Spleen (tissue), 11 donors: ENCODE measurements around the gene MIPEP. TPM values are rescaled to one million over a fixed set of nuclear protein-coding genes. Genes with fewer than 3 reads are reported as not detected.
A peak's percentile ranks its signal among the peaks of the same experiment; 100 is the strongest.

ENCODE experiments used
- DNase-seq: peaks from one replicate; pipeline ENCODE4 v3.0.0-alpha.2; 2020
- H3K27ac ChIP-seq, 8 donors: fragments of 200-600 bp; sonication (generic) in 7 of 8; 1 replicate in 4 of 8; 2 replicates in 4 of 8; pipeline versions ENCODE4 v1.5.0 to v1.8.0; 2016 to 2021; ENCODE audit warnings: inconsistent platforms in 4 of 8, mild to moderate bottlenecking in 4 of 8, moderate library complexity in 1 of 8
- H3K27me3 ChIP-seq, 7 donors: fragments of 200-600 bp; sonication (generic) in 6 of 7; replicated peaks in 1 of 7; 1 replicate in 4 of 7; 2 replicates in 3 of 7; pipeline versions ENCODE4 v1.5.0 to v1.8.0; 2016 to 2021; ENCODE audit warnings: inconsistent platforms in 3 of 7, mild to moderate bottlenecking in 1 of 7
- H3K36me3 ChIP-seq, 6 donors: fragments of 200-600 bp; sonication (generic) in 5 of 6; 1 replicate in 4 of 6; 2 replicates in 2 of 6; pipeline versions ENCODE4 v1.5.0 to v1.8.0; 2016 to 2021; ENCODE audit warnings: inconsistent platforms in 2 of 6
- H3K4me1 ChIP-seq, 6 donors: fragments of 200-600 bp; sonication (generic) in 5 of 6; 1 replicate in 3 of 6; 2 replicates in 3 of 6; pipeline versions ENCODE4 v1.5.0 to v1.8.0; 2016 to 2021; ENCODE audit warnings: inconsistent platforms in 3 of 6
- H3K4me3 ChIP-seq, 8 donors: fragments of 200-600 bp; sonication (generic) in 7 of 8; 1 replicate in 4 of 8; 2 replicates in 4 of 8; pipeline versions ENCODE4 v1.5.0 to v1.8.0; 2016 to 2021; ENCODE audit warnings: inconsistent platforms in 4 of 8, mild to moderate bottlenecking in 4 of 8, moderate library complexity in 2 of 8
- H3K9me3 ChIP-seq, 8 donors: fragments of 200-600 bp; sonication (generic) in 7 of 8; 1 replicate in 4 of 8; 2 replicates in 4 of 8; pipeline versions ENCODE4 v1.5.0 to v1.8.0; 2016 to 2021; ENCODE audit warnings: inconsistent platforms in 4 of 8
- POLR2A ChIP-seq, 3 donors: fragments of 450-650 bp; IDR thresholded peaks; one replicate each; pipeline ENCODE4 v1.5.1; 2017; ENCODE audit warnings: antibody characterized with exemption in 3 of 3, mild to moderate bottlenecking in 1 of 3
- POLR2AphosphoS5 ChIP-seq, 3 donors: sonication (generic); formaldehyde crosslinking; IDR thresholded peaks; one replicate each; pipeline ENCODE4 v1.5.1; 2017; ENCODE audit warnings: antibody characterized with exemption in 3 of 3
- WGBS, 5 donors: extraction: QIAGEN DNeasy Blood & Tissue Kit in 3 of 5; methylation state at CpG; one replicate each; pipeline versions ENCODE4 v1.1.5 to v1.1.7; 2013 to 2018; 5-methylcytosine and 5-hydroxymethylcytosine counted together
- intact Hi-C: fragments of 100-400 bp; cut with DNase I; formaldehyde crosslinking; loops from one replicate; pipeline ENCODE4 v1.15.0; 2023; ENCODE audit warnings: low total_unique reads
- polyA plus RNA-seq, 3 donors: library from polyadenylated mRNA; stranded (reverse); fragments of 200-250 nt; gene quantifications; one replicate each; pipeline ENCODE4 v1.2.1, GENCODE V29; 2013
- total RNA-seq, 7 donors: library from RNA; depleted of rRNA in 3 of 7; stranded (reverse); fragments of >200 nt in 3 of 7; fragmentation: NEBNext Ultra II Directional in 4 of 7; extraction: Animal tissue kit (Norgen Biotek cat#: 25700) in 4 of 7; gene quantifications; one replicate each; pipeline versions ENCODE4 v1.1.0 to v1.2.1, GENCODE V29; 2016 to 2021
- TF ChIP-seq, protein P1 (sequence below), 11 experiments: fragments of 200-600 bp in 7 of 11; fragments of 450-650 bp in 4 of 11; sonication (generic) in 4 of 11; IDR thresholded peaks in 8 of 11; conservative IDR thresholded peaks in 3 of 11; 1 replicate in 7 of 11; 2 replicates in 4 of 11; pipeline versions ENCODE4 v1.4.0 to v1.8.0; 2016 to 2021; ENCODE audit warnings: antibody characterized with exemption in 11 of 11, inconsistent platforms in 4 of 11, mild to moderate bottlenecking in 1 of 11
- donor health status: healthy with polysubstance abuse.
- donor health status: DM: no; HTN: no; CAD: no; lungs with moderate emphysema.
- donor health status: DM: no; HTN: no; CAD: no.
- donor health status: Bipolar disorder and iron deficiency.
- donor health status: healthy.
- donor health status: DM: no; HTN: no; CAD: no.
- donor health status: DM: yes; HTN: yes; CAD: no.

Gene MIPEP
- total and polyA plus RNA-seq, 10 donors, result 7.2 to 16.3 (median 10.8) TPM

- Histone ChIP-seq H3K27ac (no peak overlapping the region), H3K9me3 (no peaks in the 10 kb centered on the region), H3K4me3 (no peak overlapping the region), H3K4me1 (no peaks in the 10 kb centered on the region), H3K27me3 (no peaks in the 10 kb centered on the region), H3K36me3 (peaks cover 0 to 31% (median 9%) of the 10 kb centered on the region in 6 donors)
- intact Hi-C loops, result no loop called here
- WGBS, 5 donors, result 95 to 100% (median 97%) methylated on average over 3 of the region's 3 CpGs
- no peak for TF ChIP-seq POLR2AphosphoS5 (IDR thresholded peaks at IDR 0.05)
- TF ChIP-seq, protein P1, sequence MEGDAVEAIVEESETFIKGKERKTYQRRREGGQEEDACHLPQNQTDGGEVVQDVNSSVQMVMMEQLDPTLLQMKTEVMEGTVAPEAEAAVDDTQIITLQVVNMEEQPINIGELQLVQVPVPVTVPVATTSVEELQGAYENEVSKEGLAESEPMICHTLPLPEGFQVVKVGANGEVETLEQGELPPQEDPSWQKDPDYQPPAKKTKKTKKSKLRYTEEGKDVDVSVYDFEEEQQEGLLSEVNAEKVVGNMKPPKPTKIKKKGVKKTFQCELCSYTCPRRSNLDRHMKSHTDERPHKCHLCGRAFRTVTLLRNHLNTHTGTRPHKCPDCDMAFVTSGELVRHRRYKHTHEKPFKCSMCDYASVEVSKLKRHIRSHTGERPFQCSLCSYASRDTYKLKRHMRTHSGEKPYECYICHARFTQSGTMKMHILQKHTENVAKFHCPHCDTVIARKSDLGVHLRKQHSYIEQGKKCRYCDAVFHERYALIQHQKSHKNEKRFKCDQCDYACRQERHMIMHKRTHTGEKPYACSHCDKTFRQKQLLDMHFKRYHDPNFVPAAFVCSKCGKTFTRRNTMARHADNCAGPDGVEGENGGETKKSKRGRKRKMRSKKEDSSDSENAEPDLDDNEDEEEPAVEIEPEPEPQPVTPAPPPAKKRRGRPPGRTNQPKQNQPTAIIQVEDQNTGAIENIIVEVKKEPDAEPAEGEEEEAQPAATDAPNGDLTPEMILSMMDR (IDR thresholded peaks at IDR 0.05 in 8 of 11, conservative IDR thresholded peaks at IDR 0.05 in 3 of 11), result no peak
- no peak for TF ChIP-seq POLR2A (IDR thresholded peaks at IDR 0.05)
- no peak for DNase-seq
Measured at GRCh38 chr13:23728807-23729206, 160.4 kb downstream of the MIPEP start.

- Histone ChIP-seq H3K27ac (no peak overlapping the region), H3K4me1 (no peaks in the 10 kb centered on the region), H3K4me3 (no peak overlapping the region), H3K27me3 (no peaks in the 10 kb centered on the region), H3K9me3 (no peaks in the 10 kb centered on the region), H3K36me3 (peaks cover 0 to 28% (median 9%) of the 10 kb centered on the region in 6 donors)
- 91 to 94% (median 94%) methylated on average over 7 to 10 of the region's 10 CpGs for WGBS, 5 donors
- DNase-seq, result no peak
- no peak for TF ChIP-seq POLR2A (IDR thresholded peaks at IDR 0.05)
- intact Hi-C loops, result no loop called here
Measured at GRCh38 chr13:23725922-23726321, 163.3 kb downstream of the MIPEP start.

DNA sequence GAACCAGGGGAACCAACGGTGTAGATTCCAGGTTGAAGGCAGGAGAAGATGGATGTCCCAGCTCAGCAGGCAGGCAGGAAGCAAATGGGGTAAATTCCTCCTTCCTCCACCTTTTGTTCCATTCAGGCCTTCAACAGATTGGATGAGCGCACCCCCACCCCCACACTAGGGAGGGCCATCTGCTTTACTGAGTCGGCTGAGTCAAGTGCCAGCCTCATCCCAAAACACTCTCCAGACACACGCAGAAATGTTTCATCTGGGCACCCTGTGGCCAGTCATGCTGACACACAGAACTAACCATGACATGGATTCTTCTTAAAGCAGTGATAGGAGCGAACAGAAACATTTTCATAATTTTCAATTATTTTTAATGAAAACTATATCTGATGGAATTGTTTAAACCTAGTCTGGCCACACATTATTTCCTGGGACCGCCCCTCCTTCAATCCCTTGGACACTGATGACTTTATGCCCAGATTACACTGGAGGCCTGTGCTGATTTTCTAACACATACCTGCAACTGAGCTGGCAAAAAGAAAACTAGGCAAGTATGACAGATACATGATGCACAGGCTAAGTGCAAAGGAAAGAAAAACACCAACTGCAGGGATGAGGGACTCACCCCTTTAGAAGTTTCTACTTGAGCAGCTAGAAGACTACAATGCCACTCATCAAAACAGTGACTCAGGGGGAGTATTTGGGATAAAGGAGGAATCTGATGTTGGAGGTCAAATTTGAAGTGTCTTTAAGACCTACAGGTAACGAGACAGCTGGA lies 164.8 kb downstream of the MIPEP start:
- Histone ChIP-seq H3K4me3 (no peak overlapping the region), H3K27me3 (no peaks in the 10 kb centered on the region), H3K4me1 (no peaks in the 10 kb centered on the region), H3K9me3 (no peaks in the 10 kb centered on the region), H3K36me3 (peaks cover 0 to 20% (median 9%) of the 10 kb centered on the region in 6 donors), H3K27ac (no peak overlapping the region)
- 80 to 93% (median 85%) methylated on average over 7 of the region's 7 CpGs for WGBS, 5 donors
- intact Hi-C loops, result no loop called here
- no peak for TF ChIP-seq POLR2AphosphoS5 (IDR thresholded peaks at IDR 0.05)
- TF ChIP-seq, protein P1 (IDR thresholded peaks at IDR 0.05 in 8 of 11, conservative IDR thresholded peaks at IDR 0.05 in 3 of 11), result no peak
- TF ChIP-seq POLR2A (IDR thresholded peaks at IDR 0.05), result no peak
- no peak for DNase-seq

DNA sequence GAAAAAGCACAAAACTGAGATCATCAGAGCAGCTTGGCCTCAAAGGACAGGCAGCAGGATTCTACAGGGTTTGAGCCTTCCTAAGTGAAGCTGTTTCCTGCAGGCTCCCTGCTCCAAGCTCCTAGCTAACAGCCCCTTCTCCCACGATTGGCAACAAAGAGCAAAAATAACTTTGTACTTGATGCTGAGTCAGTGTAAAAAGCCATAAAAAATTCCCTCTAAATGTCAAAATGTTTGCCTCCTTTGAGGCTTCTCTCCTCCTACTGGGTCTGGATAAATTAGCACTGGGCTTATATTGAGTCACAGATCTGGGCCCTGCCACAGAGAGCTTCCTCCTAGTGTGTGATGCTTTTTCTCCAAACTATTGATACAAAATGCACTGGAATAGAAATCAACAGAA lies 165.7 kb downstream of the MIPEP start:
- no peak for TF ChIP-seq POLR2A (IDR thresholded peaks at IDR 0.05)
- TF ChIP-seq, protein P1 (IDR thresholded peaks at IDR 0.05 in 8 of 11, conservative IDR thresholded peaks at IDR 0.05 in 3 of 11), result no peak
- TF ChIP-seq POLR2AphosphoS5 (IDR thresholded peaks at IDR 0.05), result no peak
- H3K36me3 ChIP-seq, result peaks cover 0 to 10% (median 1%) of the 10 kb centered on the region in 6 donors
- no peak for DNase-seq
- no peaks in the 10 kb centered on the region for H3K9me3 ChIP-seq
- 48 to 58% (median 52%) methylated on average over 1 of the region's 1 CpG for WGBS, 5 donors
- H3K27me3 ChIP-seq, result no peaks in the 10 kb centered on the region
- peak overlapping the region in 1 of 8 donors; percentile 33 for H3K27ac ChIP-seq
- no peak overlapping the region for H3K4me3 ChIP-seq
- intact Hi-C loops, result no loop called here
- no peaks in the 10 kb centered on the region for H3K4me1 ChIP-seq
